Suprapubic skin (tissue), 3 donors: Measurements from ENCODE around the gene GET3.

ENCODE experiments used
- CTCF ChIP-seq, 2 donors: fragments of 200-600 bp in 1 of 2; fragments of 450-650 bp in 1 of 2; sonication (generic) in 1 of 2; IDR thresholded peaks; one replicate each; pipeline ENCODE4 v1.5.1; 2016 to 2019; ENCODE audit warnings: antibody characterized with exemption in 2 of 2, mild to moderate bottlenecking in 1 of 2, moderate library complexity in 1 of 2
- POLR2A ChIP-seq, 2 donors: fragments of 450-650 bp; IDR thresholded peaks; one replicate each; pipeline ENCODE4 v1.6.1; 2017; ENCODE audit warnings: antibody characterized with exemption in 2 of 2, mild to moderate bottlenecking in 2 of 2, moderate library complexity in 2 of 2

- TF ChIP-seq CTCF (IDR thresholded peaks at IDR 0.05) (no peak), POLR2A (IDR thresholded peaks at IDR 0.05) (no peak)
Measured at GRCh38 chr19:12722566-12723380, 14.5 kb upstream of the GET3 start.
